Activated CD4-positive, alpha-beta T cell treated with anti-CD3 and anti-CD28 coated beads, Interleukin-2, Interleukin-6, amounts not matched to agents 100 ng/mL and 50 ng/mL, durations not matched to agents 16 hours and 8 hours (primary cell): Measurements from ENCODE around the gene BNIP3.

Source experiments
- DNase-seq: peaks from one replicate; pipeline ENCODE4 v3.0.0-alpha.2; 2020

BNIP3 gene

DNA sequence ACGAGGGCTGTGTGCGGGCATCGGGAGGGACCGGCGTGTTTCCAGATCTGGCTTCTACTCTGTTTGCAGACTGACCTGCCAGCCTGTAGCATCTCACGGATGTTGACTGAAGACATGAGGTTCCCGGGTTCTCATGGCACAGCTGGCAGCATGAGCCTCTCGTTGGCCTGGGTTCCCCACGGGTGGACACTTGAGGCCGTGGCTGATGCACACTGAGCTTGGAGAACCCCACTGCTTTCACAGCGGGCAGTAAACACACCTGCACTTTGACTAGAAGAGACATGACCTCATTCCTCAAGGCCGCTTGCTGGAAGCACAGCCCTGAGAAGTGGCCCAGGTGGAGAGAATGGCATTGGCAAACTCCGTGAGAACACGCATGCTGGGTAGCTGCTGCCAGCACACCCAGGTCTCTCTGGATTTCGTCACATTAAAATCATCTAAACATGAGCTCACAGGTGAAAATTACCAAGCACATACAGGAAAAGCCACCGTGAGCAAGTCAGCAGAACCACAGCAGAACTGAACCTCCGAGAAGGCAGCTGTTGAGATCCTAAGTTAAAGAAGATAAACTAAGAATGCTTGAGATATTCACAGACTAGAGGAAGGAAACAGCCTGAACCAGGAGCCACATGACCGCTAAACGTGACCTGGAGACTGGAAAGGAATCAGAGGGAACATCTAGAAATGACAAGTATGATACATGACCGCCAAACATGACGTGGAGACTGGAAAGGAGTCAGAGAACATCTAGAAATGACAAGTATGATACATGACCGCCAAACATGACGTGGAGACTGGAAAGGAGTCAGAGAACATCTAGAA, 32.5 kb downstream of the BNIP3 start:
- no peak for DNase-seq

DNA sequence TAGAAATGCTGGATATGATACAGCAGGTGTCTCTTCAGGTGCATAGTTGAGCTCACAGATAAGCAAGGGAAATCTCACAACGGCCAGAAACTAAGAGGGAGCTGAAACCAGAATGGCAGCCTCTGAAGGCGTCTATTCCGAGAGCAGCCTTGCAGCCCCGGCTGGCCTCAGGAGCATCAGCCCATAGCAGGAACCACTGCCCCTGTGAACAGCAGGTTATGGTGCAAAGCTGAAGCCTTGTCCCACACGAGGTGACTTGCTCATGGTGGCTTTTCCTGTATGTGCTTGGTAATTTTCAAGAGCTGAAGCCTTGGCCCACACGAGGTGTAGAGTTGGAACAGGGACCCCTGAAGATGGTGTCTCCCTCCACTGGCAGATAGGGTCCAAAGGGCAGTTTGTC, 33.2 kb downstream of the BNIP3 start:
- DNase-seq: no peak

DNA sequence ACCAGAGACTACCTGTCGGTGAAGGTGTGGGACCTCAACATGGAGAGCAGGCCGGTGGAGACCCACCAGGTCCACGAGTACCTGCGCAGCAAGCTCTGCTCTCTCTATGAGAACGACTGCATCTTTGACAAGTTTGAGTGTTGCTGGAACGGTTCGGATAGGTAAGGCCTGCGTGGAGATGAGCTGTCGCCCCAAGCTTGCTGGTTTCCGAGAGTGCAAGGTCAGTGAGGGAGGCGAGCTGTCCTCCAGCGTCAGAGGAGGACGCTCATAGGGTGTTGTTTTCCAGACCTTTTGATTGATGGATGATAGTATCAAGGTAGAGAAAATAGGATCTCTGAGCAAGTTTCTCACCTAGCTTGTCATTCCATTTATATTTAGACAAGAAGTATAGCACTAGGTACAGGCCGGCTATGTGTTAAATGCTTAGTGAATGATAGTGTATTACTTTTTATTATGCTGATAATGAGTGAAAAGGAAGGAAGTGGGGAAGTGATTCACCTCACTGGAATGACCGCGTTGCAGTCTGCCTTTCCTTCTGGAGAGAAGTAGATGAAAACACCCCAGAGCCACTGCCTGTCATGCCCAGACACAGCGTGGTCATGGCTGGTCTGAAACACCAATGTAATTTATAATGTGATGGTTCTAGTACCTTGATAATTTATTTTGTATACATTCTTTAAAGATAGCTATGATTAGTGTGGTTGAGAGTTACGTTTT, 33.9 kb downstream of the BNIP3 start:
- no peak for DNase-seq

DNA sequence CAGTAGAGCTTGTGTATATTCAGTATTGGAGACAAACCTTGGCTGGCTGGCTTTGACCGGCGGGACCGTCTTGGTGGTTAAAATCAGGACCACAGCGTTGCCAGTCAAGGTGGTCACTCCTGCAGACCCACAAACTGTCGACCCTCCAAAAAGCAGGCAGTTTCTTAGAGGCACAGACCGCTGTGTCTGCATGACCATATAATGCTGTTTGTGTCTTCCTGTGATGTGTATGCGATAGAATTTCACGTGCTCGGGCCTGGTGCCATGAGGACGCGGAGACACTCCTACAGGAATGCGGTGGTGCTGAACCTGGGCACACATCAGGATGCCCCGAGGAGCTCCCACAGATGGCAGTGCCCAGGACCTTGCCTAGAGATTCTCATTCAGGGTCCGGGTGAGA, 34.8 kb downstream of the BNIP3 start:
- no peak for DNase-seq

DNA sequence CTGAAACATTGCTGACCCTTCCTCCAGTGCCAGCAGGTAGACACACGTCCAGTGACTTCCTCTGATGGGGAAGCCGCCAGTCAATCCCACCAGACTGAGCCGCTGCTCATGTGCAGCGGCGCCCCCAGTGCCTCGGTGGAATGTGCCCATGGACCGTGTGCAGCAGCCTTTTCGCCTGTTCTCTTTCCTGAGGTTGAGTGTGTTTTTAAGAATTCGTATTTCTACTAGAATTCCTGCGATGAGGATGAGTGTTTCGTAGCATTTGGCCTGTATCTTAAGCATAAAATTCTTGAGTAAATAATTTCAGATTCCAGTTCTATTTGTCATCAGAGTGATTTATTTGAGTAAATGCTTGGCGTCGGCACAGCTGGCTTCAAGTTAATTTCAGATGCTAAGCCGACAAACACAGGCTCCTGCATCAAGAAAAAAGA, 35.4 kb downstream of the BNIP3 start:
- DNase-seq: no peak

DNA sequence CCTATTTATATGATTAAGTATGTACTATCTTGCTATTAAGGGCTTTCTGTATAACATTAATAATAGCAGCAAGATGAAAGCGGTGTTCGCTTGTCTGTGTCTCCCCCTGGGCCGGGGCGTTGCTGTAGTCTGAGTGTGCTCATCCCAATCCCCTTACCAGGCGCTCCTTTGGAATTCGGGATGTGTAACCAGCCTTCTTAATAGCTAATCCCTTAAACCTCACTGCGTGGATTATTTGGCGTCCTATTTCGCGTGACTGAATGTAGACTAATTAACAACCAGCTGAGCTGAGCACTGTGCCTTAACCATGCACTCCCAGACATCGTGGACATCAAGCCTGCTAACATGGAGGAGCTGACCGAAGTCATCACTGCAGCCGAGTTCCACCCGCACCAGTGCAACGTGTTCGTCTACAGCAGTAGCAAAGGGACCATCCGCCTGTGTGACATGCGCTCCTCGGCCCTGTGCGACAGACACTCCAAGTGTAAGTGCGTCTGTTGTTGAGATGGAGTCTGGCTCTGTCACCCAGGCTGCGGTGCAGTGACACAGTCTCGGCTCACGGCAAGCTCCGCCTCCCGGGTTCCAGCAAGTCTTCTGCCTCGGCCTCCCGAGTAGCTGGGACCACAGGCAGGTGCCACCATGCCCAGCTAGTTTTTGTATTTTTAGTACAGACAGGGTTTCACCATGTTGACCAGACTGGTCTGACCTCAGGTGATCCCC, 36.6 kb downstream of the BNIP3 start:
- DNase-seq: no peak

DNA sequence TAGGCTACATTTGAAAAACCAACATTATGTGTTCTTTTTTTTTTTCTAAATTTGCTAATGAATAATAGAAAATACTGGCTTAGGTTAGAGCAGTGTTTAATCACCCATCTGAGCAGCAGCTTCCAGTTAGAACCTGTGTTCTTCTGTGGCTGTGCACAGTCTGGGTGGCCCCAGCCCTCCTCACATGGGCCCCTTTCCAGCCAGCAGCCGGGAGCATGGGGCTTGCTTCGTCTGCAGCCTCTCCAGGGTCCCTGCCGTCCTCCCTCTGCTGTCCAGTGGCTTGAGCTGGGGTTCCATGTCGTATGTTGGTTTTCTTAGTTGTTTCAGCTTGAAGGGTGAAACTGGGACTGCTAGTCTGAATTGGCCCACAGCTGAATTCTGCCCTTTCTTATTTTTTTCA, 37.3 kb downstream of the BNIP3 start:
- no peak for DNase-seq

DNA sequence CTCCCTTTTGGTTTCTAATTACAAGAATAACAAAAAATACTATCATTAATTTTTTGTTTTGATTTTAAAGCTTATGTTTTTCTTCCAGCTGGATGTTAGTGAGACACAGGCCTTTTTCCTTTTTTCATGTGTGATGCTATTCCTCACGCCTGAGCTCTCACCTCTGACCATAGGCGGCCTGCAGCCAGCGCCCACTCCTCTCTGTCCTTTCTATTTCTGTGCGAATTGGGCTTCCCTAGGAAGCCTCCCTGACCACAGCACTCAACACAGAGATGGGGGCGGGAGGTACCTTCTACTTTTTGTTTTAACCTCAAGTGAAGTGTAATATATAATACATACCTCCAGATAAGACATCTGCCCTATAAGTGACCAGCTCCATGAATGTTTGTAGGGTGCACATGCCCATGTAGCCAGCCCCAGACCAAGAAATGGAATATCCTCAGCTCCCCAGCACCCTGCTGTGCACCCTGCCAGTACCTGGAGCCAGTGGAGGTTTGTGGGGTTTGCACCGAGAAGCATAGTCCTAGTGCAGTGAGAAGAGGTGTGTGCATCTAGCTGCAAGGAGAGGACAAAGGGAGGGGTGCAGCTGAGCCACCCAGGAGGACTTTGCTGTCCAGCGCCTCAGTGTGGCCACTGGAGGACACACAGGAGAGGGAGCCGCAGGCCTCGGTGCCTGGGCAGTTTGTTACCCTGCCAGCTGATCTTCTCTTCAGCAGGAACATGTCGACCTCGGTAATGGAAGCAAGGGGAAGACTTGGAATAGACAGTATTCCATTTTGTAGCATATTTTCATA, 38.5 kb downstream of the BNIP3 start:
- DNase-seq: peak; percentile 15

DNA sequence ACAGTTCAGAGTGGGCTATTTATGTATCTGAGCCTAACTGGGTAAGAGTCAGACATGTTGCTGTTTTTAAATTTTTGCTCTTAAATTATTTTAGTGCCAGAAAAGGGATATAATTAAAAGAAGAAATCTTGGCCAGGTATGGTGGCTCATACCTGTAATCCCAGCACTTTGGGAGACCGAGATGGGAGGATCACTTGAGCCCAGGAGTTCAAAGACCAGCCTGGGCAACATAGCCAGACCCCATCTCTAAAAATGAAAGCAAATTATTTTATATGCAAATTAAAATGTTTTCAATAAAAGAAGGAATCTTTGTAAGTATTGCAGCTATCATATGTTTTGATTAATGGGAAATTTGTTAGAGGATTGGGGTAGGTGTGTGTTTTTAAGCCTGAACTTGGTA, 39.3 kb downstream of the BNIP3 start:
- DNase-seq: no peak

DNA sequence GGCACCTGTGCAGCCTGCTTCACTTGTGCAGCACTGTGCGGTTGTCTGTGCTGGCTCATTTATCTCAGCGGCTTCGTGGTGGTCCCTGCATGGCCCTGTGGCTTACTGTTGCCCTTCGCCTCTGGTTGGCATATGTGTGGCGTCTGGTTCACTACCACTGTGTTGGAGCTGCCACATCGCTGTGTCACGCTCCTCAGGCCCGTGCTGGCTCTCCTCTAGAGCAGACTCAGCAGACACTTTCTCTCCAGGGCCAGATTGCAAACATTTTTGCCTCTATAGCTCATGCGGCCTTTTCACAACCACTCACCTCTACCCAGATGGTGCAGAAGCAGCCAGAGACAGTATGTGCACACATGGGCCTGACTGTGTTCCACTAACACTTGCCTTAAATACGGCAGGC, 43.0 kb downstream of the BNIP3 start:
- DNase-seq: no peak

DNA sequence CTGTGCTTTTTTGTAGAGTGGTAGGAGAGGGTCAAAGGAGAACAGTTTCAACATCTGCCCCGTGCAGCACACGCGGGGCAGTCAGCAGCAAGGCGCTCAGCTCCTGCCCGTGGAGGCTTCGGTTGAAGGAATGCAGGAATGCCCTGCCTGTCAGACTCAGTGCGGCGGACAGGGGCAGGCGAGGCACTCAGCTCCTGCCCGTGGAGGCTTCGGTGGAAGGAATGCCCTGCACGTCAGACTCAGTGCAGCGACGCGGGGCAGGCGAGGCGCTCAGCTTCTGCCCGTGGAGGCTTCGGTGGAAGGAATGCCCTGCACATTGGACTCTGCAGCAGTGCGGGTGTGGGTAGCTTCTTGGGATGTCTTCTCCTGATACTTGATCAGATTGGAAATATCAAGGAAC, 43.9 kb downstream of the BNIP3 start:
- no peak for DNase-seq

DNA sequence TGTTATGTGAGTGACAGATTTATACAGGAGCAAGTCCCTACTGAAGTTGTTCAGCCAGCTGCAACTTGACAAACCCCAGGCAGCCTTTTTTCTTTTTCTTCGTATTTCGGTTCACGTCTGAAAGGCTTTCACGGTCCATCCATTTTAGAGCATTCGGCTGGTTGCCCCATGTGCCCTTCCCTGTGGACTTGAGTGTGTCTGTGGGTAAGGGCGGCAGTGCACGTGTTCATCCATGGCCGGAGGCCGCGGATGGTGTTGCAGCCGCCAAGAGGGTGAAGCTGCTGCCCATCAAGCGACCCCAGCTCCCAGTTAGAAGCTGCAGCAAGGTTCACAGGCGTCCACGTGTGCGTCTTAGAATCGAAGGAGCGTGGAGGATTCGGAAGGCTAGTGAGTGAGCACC, 45.0 kb downstream of the BNIP3 start:
- DNase-seq: no peak

DNA sequence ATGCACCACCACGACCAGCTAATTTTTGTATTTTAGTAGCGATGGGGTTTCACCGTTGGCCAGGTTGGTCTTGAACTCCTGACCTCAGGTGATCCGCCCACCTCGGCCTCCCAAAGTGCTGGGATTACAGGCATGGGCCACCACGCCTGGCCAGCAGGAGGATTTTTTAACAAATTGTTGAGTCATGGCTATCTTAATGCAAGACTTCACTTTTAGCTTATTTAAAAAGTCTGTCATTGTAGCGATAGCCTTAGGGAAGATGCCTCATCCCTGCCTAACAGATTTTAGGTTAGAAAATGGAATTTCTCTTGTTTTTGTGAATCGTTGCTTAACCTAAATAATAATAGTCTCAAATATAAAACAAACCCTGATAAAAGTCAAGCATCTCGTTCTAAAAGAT, 45.4 kb downstream of the BNIP3 start:
- no peak for DNase-seq

DNA sequence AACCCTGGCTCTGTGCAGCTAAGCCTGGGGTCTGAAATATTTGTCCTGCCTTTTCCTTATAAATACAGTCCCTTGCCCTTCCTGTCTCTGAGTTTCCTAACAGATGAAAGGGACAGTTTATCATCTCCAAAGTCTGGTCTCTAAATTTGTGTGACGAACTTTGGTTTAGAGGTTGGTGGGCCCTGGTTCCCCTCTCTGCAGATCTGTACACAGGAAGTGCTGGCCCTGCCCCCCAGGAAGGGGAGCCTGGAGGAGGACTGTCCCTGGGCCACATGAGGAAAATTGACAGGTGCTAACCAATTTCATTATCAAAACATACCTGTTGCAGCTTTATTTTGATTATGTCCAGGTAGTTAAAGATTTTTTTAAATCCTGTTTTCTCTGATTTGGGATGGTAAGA, 46.5 kb downstream of the BNIP3 start:
- DNase-seq: no peak

DNA sequence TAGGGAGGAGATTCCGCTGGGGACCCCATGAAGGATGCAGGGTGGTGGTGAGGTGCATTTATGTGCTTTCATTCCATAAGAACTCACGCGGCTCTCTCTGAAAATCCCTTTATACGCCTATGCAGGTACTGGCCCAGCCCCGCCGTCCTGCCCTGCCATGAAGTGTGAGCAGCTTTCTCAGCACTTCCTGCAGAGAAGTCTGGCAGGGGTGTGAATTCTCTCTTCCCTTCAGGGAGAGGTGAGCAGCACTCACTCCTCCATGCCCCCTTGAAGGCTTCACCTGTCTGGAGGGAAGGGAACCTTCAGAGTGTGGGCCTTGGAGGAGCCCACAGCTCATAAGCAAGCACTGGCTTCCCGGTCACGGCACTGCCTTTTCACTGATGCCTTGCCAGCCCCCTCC, 47.0 kb downstream of the BNIP3 start:
- DNase-seq: no peak

DNA sequence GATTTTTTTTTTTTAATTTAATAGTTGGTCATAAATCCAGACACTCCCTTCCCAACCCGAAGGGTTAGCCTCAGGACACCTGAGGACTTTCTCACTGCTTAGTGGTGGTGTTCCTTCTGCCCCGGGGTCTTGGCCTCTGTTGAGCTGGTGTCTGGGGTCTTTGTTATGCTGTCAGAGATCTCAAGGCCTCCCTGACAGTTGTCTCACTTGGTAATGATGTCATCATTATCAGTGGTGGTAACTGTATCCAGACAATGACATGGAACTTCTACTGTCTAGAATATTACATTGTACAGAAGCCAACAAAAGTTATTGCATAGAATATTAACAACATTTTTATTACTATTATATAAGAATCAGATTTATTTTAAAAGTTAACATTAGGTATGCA, 48.0 kb downstream of the BNIP3 start:
- no peak for DNase-seq

DNA sequence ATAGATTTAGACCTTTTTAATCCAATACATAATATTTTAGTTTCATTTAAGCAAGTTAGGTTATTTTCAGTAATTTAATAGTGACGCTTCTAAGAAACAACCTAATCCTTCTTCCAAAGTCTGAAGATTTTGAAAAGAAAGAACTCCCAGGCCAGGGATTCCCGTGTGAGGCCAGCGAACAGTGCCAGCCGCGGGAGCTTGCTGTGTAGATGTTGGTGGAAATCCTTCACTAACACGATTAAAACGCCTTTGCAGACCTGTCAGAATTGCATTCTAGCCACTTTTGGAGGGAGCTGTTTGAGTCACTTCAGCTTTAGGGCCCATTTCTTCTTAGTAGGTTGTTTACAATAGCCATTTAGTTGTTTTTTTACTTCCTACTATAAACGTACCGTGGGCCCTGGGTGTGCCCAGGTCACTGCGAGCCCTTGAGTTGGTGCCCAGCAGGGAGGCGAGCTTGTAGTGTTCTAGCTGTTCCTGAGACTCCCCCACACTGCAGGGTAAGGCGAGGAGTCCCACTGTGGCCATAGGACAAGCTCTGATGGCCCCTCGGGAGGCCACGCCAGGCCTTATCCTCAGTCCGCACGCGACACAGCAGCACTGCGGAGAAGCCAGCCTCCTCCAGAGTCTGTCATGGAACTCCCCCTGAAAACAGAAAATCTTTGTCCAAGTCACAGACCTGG, 48.6 kb downstream of the BNIP3 start:
- DNase-seq: no peak

DNA sequence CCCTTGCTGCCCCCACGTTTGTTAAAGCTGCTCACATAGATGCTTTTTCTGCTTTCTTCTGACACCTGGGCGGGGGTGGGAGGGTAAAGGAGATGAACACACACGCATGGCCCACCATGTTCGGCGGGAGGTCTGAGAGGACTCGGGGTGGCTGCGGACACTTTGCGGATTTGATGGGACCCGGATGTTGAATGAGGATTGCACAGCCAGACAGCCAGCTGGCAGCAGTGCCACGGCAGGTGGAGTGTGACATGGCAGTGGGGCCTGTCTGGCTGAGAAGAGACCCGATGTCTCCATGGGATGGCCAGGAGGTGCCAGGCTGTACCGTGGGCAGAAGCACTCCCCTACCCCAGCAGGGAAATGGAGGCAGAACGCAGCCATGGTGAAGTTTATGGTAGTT, 49.7 kb downstream of the BNIP3 start:
- no peak for DNase-seq

DNA sequence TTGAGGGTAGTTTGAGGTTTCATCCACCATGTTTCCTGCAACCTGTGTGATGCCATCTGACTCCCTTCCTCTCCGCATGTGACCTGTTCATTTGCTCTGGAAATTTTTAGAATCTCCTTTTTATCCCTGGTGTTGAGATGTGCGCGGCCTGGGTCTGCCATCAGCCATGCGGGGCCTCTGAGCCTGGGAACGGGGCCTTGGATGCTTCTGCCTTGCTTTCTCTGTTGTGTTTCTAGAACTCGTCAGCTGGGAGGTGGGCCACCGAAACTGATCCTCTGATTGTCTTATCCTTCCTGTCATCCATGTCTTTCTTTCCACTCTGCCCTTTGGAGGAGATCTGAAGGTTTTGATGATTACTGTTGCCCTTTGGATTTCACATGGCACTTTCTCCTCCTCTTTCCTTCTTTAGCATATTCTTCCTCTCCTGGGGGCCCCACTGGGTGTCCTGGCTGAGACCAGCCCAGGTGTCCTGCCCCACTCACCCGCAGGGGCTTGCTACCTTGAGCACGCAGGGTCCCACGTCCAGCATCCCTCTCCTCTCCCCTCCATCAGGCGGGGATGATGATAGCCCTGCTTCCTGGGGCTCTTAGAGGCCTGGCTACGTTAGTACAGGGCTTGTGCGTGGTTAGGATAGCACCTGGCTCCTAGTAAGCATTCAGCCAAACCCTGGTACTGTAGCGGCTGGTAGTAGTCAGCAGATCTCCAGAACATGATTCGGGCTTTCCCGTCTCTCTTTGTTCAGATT, 51.0 kb downstream of the BNIP3 start:
- DNase-seq: no peak

DNA sequence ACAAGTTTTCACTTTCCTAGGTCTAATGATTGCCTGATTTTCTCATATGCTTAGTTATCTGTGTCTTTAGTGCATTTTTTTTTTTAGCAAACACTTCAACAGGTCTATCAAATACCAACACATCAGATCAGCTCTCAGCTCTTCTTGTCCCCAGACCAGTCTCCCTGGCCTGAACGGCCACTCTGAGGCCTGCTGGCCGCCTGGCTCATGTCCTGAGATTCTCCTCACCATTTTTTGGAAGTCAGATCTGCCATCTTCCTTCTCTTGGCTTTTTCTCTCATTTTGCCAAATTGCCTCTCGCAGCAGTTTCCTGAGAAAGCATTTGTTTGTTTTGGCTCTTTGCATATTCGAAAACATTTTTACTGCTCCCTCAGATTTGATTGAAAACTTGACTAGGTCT, 51.6 kb downstream of the BNIP3 start:
- DNase-seq: no peak

DNA sequence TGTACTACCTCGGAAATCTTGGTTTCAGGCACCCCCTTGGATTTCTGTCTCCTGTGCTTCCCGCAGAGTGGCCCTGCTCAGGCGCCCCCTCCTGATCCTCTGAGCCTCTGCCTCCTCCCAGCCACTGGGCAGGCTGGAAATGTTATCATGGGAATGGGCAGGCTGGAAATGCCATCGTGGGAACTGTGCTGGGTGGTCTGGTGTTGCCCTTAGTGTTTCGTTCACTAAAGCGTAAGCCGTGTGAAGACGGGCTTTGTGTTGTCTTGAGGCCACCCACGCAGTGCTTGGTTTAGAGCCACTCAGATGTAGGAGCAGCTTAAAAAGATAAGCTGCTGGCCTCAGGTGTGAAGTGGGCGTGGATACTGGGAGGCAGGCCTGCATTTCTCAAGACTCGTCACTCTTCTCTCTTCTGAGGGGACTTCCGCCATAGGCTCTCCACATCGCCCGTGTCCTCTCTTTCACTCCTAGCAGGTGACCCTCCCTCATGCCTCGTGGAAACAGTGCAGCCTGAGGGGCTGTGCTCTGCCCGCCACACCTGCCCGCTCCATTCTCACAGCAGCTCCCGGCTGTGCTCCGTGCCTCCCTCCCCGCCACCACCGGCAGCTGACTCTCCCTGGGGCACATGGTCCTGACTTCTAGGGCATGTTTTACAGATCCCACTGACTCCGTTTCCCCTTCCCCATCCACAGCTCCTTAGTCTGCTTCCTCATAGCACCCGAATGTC, 52.4 kb downstream of the BNIP3 start:
- DNase-seq: no peak
